HepG2 (cell line): ENCODE measurements around the gene C12orf43. TPM values are rescaled to one million over a fixed set of nuclear protein-coding genes. Genes with fewer than 3 reads are reported as not detected.
A peak's percentile ranks its signal among the peaks of the same experiment; 100 is the strongest.

Experiments used
- ATF1 ChIP-seq: IDR thresholded peaks from 2 replicates; pipeline ENCODE4 v1.6.1; 2016; ENCODE audit warnings: mild to moderate bottlenecking, control low read depth
- BCL6 ChIP-seq: IDR thresholded peaks from 2 replicates; pipeline ENCODE4 v1.6.1; 2016; ENCODE audit warnings: missing genetic modification reagents, missing compliant biosample characterization
- FOXP1 ChIP-seq, 2 experiments: fragments of 450-650 bp in 1 of 2; IDR thresholded peaks; 2 replicates each; pipeline ENCODE4 v1.6.1; 2017 to 2018; ENCODE audit warnings: antibody characterized with exemption in 1 of 2
- HOXD1 ChIP-seq: sonication (generic); formaldehyde crosslinking; IDR thresholded peaks from 2 replicates; pipeline ENCODE4 v1.5.0; 2020; ENCODE audit warnings: missing genetic modification reagents
- MAFF ChIP-seq: IDR thresholded peaks from 2 replicates; pipeline ENCODE4 v1.6.1; 2011; ENCODE audit warnings: low read depth, low read length, improper control_type of control experiment
- MYNN ChIP-seq: sonication (generic); formaldehyde crosslinking; IDR thresholded peaks from 2 replicates; pipeline ENCODE4 v1.4.0; 2020; ENCODE audit warnings: mild to moderate bottlenecking, low read depth, missing genetic modification reagents
- NR2F1 ChIP-seq, 2 experiments: fragments of 450-650 bp in 1 of 2; formaldehyde crosslinking in 1 of 2; IDR thresholded peaks; 2 replicates each; pipeline versions ENCODE4 v1.5.0 to v1.6.1; 2016 to 2020; ENCODE audit warnings: mild to moderate bottlenecking in 1 of 2, missing compliant biosample characterization in 1 of 2, missing genetic modification reagents in 1 of 2, moderate library complexity in 1 of 2
- PHF5A ChIP-seq: IDR thresholded peaks from one replicate; pipeline ENCODE4 v1.6.1; 2018; ENCODE audit warnings: low read depth, missing genetic modification reagents; ENCODE audit not compliant: unreplicated experiment
- RFX1 ChIP-seq: fragments of 450-650 bp; IDR thresholded peaks from 2 replicates; pipeline ENCODE4 v1.6.1; 2017
- SP4 ChIP-seq: sonication (generic); formaldehyde crosslinking; IDR thresholded peaks from 2 replicates; pipeline ENCODE4 v1.8.1; 2023; ENCODE audit warnings: mild to moderate bottlenecking, missing genetic modification reagents
- ZNF274 ChIP-seq: sonication (generic); formaldehyde crosslinking; IDR thresholded peaks from 2 replicates; pipeline ENCODE4 v1.5.1; 2020; ENCODE audit warnings: mild to moderate bottlenecking, missing genetic modification reagents
- ZNF775 ChIP-seq: sonication (generic); formaldehyde crosslinking; IDR thresholded peaks from 2 replicates; pipeline ENCODE4 v1.4.0; 2020; ENCODE audit warnings: missing genetic modification reagents, mild to moderate bottlenecking, moderate library complexity, borderline replicate concordance
- ZSCAN29 ChIP-seq: sonication (generic); formaldehyde crosslinking; conservative IDR thresholded peaks from 2 replicates; pipeline ENCODE4 v1.4.0; 2020; ENCODE audit warnings: mild to moderate bottlenecking, missing genetic modification reagents
- ZSCAN9 ChIP-seq: IDR thresholded peaks from 2 replicates; pipeline ENCODE4 v1.6.1; 2016; ENCODE audit warnings: borderline replicate concordance
- polyA plus RNA-seq, 8 experiments: library from polyadenylated mRNA; depleted of rRNA in 3 of 8; stranded (reverse) in 7 of 8; unstranded in 1 of 8; fragments of >200 nt; fragmentation: Illumina TruSeq in 4 of 8; extraction: Trizol in 4 of 8; gene quantifications; 2 replicates each; pipeline versions ENCODE4 v1.2.1 to v1.2.3, GENCODE V29; 2011 to 2016; ENCODE audit warnings: low read depth in 4 of 8, missing spikeins in 1 of 8, mixed read lengths in 1 of 8; ENCODE audit not compliant: insufficient read depth in 1 of 8
- total RNA-seq, 5 experiments: library from RNA; depleted of rRNA; stranded (reverse); fragments of >200 nt; fragmentation: Illumina TruSeq; extraction: Trizol; gene quantifications; 2 replicates each; pipeline ENCODE4 v1.2.3, GENCODE V29; 2016; ENCODE audit warnings: low read depth in 1 of 5
- TF ChIP-seq, protein P1 (sequence below): sonication (generic); formaldehyde crosslinking; conservative IDR thresholded peaks from 2 replicates; pipeline ENCODE4 v1.4.0; 2020; ENCODE audit warnings: mild to moderate bottlenecking, missing genetic modification reagents, moderate library complexity
- TF ChIP-seq, protein P2 (sequence below): sonication (generic); formaldehyde crosslinking; IDR thresholded peaks from 2 replicates; pipeline ENCODE4 v1.5.0; 2020; ENCODE audit warnings: mild to moderate bottlenecking, missing genetic modification reagents, moderate library complexity
- TF ChIP-seq, protein P3 (sequence below): IDR thresholded peaks from 2 replicates; pipeline ENCODE4 v1.6.1; 2016; ENCODE audit warnings: missing biosample characterization, missing genetic modification reagents, low read depth
- TF ChIP-seq, protein P4 (sequence below): sonication (generic); formaldehyde crosslinking; IDR thresholded peaks from 2 replicates; pipeline ENCODE4 v1.8.1; 2023; ENCODE audit warnings: mild to moderate bottlenecking, moderate library complexity, missing genetic modification reagents
- TF ChIP-seq, protein P5 (sequence below): sonication (generic); formaldehyde crosslinking; IDR thresholded peaks from 2 replicates; pipeline ENCODE4 v1.5.1; 2020; ENCODE audit warnings: missing genetic modification reagents, mild to moderate bottlenecking, borderline replicate concordance

C12orf43 gene
- total and polyA plus RNA-seq, 2 of the 13 experiments (the other 11 are each of a cell fraction or from before 2014, with no cell fraction given), result 7.9 to 11.1 TPM

DNA sequence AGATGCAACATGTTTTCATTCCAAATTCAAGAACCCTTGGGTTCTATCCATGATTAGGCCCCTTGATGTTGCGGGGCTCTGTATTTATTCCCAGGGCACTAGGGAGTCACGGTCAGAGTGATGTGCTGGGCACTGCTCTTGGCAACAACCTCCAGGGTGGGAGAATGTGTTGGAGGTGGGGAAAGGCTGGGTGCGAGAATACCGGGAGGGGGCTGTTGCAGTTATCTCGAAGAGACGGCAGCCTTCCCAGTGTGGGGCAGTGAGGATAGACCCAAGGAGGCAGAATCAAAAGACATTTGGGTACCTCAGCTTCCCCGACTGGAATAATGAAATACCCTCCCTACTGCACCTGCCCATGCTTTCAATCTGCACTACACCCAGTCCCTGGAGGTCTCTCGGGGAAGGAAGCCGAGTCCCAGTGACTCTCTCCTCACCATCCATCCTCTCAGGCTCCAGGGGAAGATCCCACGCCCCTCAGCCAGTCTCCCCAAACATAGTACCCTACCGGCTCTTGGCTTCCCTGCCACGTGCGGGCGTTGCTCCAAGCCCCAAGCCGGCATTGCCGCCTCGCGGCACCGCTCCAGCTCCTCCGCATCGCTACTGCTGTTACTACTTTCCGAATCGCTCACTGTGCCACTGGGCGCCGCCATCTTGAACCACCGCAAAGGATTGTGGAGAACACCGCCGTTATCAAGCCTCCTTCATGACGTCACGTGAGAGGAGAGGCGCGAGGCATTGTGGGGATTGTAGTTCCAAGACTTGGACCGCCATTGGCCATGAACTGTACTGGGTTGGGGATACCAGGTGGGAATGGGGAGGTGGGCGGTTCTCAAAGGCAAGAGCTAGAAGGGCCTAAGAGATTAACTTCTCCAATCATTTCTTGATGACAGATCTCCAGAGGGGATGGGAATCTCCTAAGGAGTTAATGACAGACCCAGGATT is at the start of gene C12orf43 (continued):
- no peak; the same call in 1 of the 2 replicates for TF ChIP-seq BCL6
- no peak for TF ChIP-seq ZSCAN29 (CRISPR knock-in tag)
- TF ChIP-seq, protein P1, sequence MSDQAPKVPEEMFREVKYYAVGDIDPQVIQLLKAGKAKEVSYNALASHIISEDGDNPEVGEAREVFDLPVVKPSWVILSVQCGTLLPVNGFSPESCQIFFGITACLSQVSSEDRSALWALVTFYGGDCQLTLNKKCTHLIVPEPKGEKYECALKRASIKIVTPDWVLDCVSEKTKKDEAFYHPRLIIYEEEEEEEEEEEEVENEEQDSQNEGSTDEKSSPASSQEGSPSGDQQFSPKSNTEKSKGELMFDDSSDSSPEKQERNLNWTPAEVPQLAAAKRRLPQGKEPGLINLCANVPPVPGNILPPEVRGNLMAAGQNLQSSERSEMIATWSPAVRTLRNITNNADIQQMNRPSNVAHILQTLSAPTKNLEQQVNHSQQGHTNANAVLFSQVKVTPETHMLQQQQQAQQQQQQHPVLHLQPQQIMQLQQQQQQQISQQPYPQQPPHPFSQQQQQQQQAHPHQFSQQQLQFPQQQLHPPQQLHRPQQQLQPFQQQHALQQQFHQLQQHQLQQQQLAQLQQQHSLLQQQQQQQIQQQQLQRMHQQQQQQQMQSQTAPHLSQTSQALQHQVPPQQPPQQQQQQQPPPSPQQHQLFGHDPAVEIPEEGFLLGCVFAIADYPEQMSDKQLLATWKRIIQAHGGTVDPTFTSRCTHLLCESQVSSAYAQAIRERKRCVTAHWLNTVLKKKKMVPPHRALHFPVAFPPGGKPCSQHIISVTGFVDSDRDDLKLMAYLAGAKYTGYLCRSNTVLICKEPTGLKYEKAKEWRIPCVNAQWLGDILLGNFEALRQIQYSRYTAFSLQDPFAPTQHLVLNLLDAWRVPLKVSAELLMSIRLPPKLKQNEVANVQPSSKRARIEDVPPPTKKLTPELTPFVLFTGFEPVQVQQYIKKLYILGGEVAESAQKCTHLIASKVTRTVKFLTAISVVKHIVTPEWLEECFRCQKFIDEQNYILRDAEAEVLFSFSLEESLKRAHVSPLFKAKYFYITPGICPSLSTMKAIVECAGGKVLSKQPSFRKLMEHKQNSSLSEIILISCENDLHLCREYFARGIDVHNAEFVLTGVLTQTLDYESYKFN, result peak; percentile 49; the same call in 1 of the 2 replicates
- TF ChIP-seq MAFF, result no peak
- no peak for TF ChIP-seq RFX1
- no peak for TF ChIP-seq MYNN (CRISPR knock-in tag)
- peak; percentile 63; the same call in 1 of the 2 replicates for TF ChIP-seq ZNF274 (CRISPR knock-in tag)
- 0 out of 2 replicates have a peak, but pooled peaks have one; percentile 27 for TF ChIP-seq ZSCAN9 (CRISPR knock-in tag)
- TF ChIP-seq, protein P2, sequence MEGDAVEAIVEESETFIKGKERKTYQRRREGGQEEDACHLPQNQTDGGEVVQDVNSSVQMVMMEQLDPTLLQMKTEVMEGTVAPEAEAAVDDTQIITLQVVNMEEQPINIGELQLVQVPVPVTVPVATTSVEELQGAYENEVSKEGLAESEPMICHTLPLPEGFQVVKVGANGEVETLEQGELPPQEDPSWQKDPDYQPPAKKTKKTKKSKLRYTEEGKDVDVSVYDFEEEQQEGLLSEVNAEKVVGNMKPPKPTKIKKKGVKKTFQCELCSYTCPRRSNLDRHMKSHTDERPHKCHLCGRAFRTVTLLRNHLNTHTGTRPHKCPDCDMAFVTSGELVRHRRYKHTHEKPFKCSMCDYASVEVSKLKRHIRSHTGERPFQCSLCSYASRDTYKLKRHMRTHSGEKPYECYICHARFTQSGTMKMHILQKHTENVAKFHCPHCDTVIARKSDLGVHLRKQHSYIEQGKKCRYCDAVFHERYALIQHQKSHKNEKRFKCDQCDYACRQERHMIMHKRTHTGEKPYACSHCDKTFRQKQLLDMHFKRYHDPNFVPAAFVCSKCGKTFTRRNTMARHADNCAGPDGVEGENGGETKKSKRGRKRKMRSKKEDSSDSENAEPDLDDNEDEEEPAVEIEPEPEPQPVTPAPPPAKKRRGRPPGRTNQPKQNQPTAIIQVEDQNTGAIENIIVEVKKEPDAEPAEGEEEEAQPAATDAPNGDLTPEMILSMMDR (CRISPR knock-in tag), result peak; percentile 14; the same call in 1 of the 2 replicates
- TF ChIP-seq PHF5A (CRISPR knock-in tag), result peak; percentile 89
- TF ChIP-seq NR2F1 (CRISPR knock-in tag; IDR thresholded peaks at IDR 0.05), result no peak
- TF ChIP-seq, protein P3, sequence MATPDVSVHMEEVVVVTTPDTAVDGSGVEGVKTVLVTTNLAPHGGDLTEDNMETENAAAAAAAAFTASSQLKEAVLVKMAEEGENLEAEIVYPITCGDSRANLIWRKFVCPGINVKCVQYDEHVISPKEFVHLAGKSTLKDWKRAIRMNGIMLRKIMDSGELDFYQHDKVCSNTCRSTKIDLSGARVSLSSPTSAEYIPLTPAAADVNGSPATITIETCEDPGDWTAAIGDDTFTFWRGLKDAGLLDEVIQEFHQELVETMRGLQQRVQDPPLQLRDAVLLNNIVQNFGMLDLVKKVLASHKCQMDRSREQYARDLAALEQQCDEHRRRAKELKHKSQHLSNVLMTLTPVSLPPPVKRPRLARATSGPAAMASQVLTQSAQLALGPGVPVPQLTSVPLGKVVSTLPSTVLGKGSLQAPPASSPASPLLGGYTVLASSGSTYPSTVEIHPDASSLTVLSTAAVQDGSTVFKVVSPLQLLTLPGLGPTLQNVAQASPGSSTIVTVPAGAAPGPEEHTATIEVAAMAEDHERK (CRISPR knock-in tag), result 0 out of 2 replicates have a peak, but pooled peaks have one; percentile 47
- TF ChIP-seq, protein P4, sequence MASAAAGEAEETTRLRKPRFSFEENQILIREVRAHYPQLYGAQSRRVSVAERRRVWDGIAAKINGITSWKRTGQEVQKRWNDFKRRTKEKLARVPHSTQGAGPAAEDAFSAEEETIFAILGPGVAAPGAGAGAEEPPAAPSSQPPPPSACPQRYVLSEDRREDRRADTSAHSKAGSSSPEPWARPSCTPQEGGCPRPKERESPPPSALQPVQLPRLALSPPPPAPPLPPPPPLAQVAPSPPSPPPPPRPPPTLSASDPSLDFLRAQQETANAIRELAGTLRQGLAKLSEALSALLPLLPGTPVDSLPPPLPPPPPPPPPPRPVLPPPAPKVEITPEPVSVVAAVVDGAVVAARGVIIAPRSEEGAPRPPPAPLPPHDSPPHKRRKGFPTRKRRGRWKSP, result no peak
- TF ChIP-seq SP4 (CRISPR knock-in tag), result peak; percentile 65; the same call in 1 of the 2 replicates
- no peak for TF ChIP-seq FOXP1 (IDR thresholded peaks at IDR 0.05)
- TF ChIP-seq FOXP1 (CRISPR knock-in tag; IDR thresholded peaks at IDR 0.05), result no peak
- no peak for TF ChIP-seq ZNF775
- peak; percentile 98 for TF ChIP-seq ATF1 (CRISPR knock-in tag)
- TF ChIP-seq, protein P5, sequence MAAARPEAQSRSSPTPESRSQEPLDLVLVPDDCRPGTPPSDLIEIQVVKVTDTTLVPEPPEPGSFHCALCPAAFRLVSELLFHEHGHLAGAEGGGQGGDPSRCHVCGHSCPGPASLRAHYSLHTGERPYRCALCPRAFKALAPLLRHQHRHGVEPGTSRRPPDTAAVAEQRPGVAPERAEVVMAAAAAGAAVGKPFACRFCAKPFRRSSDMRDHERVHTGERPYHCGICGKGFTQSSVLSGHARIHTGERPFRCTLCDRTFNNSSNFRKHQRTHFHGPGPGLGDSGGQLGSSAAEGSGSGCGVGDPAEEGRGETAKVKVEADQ (CRISPR knock-in tag), result peak; percentile 64; the same call in 1 of the 2 replicates
- TF ChIP-seq HOXD1 (CRISPR knock-in tag), result no peak
